ENCODE results near the gene FGF14.
A peak's percentile ranks its signal among the peaks of the same experiment; 100 is the strongest.

FGF14 gene

DNA sequence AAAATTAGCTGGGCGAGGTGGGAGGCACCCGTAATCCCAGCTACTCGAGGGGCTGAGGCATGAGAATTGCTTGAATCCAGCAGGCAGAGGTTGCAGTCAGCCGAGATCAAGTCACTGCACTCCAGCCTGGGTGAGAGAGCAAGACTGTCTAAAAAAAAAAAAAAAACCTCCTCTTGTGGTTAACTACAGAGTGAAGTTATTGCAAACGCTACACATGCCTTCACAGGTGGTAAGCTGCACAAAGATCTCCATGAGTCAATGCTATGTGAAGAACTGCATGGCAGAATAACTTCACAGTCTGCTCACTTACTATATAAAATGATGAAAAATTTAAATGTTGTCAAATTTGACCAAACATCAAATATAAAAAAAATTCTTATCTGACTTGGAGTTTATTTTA, 436.8 kb downstream of the FGF14 start:
- peak; percentile 75 for DNase-seq

DNA sequence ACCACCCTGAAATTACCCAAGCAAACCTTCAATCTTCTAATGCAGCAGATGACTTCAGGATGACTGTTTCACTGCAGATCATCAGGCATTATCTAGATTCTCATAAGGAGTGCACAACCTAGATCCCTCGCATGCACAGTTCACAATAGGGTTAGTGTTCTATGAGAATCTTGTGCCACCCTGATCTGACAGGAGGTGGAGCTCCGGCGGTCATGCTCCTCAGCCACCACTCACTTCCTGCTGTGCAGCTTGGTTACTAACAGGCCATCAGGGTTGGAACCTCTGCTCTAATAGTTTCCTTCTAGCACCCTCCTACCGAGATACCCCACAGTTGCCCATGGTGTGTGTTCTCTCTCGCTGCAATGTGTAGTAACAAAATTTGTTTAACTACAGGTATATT, 442.8 kb downstream of the FGF14 start:
- DNase-seq: no peak

DNA sequence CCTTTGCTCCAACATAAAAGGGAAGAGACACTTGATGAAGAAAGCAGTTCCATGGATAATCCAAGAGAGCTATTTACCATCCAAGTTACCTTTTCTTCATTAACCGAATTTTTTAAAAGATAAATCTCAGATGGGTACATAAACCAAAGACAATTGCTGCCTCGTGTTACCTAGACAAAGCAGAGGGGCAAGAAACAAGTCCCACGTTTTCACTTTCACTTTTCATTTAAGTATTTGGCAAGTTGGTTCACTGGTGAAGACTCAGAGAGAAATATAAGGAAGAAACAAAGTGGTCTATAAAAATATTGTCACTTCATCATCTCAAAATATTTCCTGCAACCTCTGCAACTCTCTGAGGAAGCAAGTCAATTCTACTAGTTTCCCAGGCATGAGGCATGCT, 446.1 kb downstream of the FGF14 start:
- no peak for DNase-seq

DNA sequence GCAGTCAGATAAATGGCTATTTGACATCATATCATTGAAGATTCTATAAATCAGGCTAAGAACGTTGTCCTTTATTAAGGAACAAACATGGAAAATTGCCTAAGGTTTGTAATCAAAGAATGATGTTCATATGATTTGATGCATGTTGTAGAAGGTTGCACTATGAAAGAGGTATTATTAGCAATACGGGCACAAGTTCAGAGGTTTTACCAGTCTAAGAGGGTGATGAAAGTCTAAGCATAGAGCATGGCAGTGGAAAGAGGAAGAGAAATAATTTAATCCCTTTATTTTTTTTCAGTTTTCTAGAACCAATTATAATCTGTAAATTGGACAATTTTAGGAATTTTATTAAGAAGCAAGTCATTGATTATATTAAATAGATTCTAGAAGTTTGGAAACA, 450.7 kb downstream of the FGF14 start:
- DNase-seq: no peak

DNA sequence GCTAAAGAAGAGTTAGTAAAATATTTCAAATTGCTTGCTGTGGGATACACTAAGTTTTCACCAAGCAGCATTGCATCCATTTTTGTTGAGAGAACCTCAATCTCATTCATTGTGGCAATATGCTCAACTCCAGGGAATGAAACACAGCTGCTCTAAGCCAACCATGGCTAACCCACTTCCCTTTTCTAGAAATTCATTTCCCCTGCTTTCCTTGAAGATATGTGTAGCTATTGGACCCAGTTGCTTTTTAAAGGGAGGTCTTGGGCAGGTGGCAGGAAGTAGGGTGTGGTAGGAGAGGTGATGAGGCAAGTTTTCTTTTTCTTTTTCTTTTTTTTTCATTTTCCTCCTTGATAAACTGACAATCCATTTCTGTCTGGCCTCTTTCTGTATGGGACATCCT, 452.2 kb downstream of the FGF14 start:
- no peak for DNase-seq

DNA sequence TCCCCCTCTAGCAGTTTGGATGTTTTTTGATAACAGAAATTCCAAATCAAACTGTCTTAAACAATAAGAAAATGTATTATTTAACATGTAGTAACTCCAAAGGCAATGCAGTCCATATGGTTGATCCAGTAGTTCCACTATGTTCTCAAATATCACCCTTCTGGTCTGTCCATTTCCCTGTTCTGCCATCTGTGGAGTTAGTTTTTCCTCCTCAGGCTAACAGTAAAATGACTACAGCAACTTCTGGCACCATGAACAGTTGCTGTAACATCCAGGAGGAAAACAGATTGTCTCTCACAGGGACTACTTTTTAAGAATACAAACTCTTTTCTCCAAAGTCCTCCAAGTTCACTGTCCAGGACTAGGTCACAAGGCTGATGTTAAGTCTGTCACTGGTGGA, 455.4 kb downstream of the FGF14 start:
- no peak for DNase-seq

DNA sequence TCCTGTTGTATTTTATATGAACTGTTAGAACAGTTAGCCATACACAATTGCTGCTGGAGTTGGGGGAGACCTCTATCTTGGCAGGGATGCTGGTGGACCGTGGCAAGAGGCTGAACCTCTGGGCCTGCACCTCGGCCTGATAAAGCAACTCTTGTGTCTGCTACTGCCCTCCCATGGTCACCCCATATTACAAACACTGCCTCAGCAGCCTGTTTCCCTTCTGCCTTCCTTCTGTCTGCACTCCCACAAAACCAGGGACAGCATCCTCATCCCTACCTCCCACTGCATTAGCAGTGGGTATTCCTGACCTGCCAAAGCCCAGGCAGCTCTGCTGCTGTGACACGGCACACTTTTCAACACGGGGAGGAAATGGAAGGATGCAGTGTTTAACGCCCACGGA, 456.4 kb downstream of the FGF14 start:
- DNase-seq: no peak

DNA sequence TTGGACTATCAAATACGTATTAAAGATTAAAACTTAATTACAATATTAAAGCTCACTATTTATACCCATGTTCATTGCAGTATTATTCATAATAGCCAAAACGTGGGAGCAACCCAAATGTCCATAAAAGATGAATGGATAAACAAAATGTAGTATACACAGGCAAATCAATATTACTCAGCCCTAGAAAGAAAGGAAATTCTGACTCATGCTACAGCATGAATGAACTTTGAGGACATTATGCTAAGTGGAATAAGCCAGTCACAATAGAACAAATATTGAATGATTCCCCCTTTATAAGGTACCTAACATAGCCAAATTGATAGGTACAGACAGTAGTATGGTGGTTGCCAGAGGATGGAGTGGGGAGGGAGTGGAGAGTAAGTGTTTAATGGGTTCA, 457.3 kb downstream of the FGF14 start:
- DNase-seq: no peak

DNA sequence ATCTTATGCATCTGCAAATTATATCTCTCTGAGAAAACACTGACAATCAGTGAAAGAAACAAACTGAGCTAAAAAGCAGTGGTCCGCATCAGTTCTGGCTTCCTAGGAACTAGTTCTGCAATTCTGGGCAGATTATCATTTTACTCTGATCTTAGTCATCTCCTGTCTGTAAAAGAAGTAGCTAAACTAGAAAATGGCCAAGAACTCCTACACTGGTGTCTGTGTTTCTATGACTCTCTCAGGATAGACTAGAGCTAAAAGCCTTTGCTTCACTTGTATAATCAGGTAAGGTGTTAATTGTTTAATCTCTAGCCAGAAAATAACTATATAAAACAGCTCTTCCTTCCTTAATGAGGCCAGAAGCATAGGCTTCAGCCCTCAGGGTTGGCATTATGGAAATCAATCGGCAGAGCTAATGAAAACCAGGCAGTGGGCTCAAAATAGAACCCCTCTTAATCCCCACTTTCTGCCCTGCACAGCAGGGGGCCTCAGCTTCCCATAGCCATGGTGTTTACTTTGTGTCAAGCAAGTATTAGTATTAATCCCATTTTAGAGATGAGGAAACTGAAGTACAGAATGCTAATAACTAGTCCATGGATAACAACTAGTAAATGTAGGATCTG, 459.2 kb downstream of the FGF14 start:
- no peak for DNase-seq

DNA sequence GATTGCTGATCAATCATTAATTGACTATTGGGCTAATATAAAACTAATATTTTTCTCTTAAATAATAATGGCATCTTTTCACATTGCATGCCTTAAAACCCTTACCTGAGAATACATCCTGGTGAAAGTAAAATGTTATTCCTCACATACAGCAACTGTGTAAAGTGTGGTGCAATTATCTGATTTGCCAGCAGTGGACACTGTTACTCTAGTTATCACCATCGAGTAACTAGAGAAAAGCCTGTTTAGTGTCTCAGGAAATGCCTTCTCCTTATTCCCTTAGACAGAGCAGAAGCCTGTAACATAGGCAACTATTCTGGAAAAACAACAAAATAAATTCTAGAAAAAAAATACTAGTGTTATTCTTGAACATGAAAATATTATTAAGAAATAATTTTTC, 459.8 kb downstream of the FGF14 start:
- DNase-seq: peak; percentile 56

DNA sequence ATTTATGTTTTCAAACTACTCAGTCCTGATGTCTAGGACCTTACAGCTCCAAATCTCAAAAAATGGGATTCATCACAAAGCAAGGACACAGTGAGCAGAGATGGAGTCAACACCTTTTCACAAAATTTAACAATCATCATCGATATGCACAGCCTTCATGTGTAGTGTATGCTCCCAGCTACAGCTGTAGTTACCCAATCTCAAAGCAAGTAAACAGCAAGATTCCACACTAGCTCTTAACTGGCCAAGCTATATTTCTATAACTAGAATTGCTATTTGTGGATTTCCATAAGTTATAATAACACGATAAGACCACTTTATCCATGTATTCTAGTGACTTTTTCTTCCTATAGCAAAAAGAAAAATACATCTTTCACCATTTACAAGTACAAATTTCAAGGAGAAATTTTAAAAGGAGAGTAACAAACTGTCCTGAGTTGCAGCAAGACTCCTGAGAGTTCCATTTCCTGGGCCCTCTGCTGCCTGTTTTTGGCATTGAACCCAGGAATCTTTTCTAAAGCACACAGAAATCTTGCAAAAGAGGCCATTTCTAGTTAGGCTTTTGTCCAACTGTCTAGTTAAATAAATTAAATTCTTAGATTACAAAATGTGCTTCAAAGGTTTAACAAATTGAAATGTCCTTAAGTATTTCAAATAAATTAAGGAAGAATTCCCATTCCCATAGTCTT, 460.6 kb downstream of the FGF14 start:
- no peak for DNase-seq

DNA sequence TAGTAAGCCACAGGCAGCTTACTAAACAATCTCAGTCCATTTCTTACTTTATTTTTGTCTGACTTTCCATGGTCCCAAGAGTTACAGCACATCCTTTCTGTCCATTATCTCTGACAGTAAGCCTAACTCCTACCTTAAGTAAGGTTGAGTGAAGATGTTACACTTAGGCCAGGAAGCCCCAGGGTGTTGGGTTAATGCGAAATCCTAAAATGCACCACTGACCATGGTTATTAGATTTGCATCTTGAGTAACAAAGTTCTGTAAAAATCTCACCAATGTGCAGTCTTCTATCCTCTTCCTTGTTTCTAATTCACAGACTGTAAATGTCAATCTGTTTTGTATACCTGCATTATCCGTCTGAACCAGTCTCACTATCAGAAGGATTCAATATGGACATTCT, 462.5 kb downstream of the FGF14 start:
- DNase-seq: no peak

DNA sequence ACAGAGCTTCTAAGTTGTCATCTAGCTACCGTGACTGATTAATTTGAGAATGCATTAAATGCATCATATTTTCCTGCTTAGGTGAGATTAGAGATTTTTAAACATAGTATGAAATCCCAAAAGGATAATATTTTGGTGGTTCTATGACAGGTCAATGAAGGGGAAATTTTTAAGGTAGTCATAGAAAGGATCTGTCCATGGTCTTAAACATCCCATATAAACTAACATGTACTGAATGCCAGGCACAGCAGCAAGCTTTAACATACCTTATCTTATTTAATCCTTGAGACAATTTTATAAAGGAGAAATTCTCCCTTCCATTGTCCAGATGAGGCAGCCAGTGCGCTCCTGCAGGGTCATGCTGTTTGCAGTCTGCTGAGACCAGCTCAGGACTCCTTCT, 466.0 kb downstream of the FGF14 start:
- DNase-seq: no peak

DNA sequence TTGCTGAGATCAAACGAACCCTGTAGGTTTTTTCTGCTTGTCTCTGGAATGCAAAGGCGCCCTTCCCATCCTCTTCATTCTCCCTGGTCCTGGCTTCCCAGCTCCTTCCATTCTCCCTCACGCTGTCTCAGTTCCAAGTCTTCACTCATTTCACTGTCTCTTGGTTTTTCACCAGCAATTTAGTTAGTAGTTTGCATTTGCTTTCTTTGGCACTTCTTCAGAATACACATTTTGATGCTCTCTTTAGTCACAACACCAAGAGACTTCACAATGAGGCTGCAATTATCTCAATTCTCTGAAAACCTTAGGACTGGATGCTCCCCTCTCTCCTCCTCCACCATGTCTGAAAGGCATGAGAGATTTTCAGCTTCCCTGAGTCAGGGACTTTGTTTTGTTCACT, 470.7 kb downstream of the FGF14 start:
- no peak for DNase-seq

DNA sequence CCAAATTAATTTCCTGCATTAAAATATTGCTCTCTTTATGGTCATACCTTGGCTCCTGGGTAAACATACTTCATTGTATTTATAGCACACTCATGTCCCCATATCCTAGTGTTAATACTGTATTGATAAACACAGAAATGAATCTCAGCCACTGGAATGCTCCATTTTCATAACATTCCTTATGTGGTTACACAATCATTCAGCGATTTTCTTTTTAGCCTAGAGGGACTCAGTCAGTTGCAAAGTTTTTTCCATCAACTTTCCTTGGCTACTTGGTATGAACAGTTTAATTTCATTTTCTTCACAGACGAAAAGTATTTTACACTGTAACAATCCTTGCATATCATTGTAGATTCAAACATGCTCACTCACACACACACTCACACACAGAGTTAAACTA, 471.5 kb downstream of the FGF14 start:
- DNase-seq: no peak

DNA sequence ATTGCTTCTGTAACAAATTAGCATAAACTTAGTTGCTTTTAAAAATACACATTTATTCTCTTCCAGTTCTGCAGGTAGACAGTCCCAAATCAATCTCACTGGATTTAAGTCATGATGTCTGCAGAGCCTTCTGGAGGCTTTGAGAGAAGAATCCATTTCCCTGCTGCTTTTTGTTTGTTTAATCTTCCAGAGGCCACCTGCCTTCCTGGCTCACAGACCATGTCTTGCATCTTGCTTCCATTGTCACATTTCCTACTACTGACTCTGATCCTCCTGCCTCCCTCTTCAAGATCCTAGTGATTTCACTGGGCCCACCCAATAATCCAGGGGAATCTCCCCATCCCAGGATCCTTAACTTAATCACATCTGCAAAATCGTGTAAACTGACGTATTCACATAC, 476.1 kb downstream of the FGF14 start:
- DNase-seq: no peak

DNA sequence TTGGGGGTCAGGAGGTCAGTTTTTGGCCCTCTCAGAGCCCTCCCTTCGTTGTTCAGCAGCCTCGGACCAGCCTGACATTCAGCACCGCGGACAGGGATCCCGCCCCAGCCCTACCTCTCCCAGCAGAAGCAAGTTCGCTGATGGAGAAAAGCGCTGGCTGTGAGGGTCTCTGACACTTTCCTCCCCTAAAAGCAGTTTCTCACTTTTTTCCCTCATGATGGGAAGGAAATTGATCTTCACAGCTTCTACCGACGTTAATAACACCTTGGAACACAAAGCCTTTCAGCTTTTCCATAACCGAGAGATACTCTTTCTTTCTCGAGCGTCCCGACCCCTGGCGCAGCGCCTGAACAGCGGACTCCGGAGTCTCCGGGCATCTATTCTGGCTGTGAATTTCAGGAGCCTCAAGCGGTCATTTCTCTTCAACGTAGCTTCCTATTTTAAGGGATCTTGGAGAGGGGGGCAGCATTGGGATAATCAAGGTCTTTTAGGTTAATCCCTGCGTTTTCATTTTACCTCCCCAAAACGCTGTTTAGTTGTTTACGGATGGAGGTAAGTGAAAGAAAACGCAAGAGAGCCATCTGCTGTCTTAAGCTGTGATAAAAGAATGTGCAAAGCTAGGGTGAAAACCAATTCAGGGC, 482.2 kb downstream of the FGF14 start:
- DNase-seq: peak; percentile 23

DNA sequence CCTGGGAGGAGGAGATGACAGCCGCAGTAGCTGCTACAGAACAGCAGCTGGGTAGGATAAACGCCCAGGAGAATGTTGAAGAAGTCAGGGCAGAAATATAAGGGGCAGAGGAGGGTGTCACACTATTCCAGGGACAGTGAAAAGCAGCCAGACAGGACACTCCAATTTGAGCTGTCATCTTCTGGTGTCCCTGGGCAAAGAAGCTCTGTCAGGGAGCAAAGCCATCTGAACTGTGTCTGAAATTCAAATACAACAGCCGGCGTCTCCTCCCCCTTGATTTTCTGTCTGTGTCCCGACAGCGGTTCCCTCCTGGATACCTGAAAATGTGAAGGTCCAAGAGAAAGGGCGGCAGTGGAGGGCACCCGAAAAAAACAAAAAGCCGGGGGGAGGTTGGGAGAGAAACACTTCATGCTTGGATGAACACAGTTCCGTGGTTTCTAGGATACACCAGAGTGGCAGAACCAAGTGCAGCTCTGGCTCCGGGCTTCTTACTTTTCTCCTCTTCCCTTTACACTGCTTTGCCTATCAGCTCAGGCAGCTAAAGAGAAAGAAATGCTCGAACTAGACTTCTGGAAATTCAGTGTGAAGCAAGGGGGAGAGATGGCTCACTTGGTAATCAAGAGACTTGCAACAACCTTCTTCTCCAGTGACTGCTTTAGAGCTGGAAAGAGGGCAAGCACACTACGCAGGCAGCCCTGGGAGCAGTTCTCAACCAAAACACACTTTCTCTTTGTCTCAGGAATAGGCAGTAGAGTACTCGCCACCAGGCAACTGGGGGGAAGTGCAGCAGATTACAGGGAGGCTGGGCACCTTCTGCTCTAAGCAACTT, 483.8 kb downstream of the FGF14 start:
- DNase-seq: no peak

DNA sequence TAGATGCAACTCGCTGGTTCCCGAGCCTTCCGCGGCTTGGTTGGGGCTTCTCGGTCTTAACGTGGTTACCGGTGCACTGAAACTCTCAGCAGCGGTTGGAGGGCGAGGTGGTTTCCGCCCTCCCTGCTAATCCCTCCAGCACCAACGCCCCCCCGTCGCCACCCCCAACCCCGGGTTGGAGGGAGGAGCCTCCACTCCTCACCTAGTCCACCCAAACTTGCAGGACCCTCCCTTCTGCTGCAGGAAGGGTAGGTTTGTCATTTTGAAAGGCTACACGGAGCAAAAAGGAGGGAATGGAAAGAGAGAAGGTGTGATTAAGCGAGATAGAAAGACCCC, 484.4 kb downstream of the FGF14 start:
- DNase-seq: no peak

DNA sequence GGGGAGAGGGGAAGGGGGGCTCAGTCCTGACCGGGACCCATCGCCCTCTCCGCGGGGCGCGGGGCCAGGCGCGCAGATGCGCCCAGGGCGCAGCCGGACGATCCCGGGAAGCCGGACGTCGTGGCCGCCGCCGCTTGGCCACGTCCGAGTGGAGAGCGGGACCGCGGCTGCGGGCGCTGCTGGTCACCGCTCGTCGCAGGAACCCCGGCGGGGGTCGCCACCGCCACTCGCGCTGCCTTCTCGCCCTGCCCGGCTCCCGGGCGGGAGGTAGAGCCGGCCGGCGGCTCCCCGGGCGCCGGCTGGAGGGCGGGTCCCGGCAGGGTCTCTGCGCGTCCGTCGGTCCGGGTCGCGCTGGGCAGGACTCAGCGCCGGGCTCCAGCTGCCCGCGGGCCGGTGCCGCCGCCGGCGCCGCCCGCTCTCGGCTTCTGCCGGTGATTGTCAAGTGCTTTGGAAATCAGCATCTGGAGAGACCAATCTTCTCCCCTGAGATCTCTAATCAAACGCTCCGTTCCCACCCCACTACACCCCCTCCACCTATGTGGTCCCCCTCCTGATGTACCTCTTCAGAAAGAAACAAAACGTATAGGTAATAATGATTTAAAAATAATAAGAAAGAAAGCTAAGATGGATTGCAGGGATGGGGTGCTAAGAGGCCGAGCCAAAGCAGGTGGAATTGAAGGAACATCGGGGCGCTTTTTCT, 484.9 kb downstream of the FGF14 start:
- no peak for DNase-seq

DNA sequence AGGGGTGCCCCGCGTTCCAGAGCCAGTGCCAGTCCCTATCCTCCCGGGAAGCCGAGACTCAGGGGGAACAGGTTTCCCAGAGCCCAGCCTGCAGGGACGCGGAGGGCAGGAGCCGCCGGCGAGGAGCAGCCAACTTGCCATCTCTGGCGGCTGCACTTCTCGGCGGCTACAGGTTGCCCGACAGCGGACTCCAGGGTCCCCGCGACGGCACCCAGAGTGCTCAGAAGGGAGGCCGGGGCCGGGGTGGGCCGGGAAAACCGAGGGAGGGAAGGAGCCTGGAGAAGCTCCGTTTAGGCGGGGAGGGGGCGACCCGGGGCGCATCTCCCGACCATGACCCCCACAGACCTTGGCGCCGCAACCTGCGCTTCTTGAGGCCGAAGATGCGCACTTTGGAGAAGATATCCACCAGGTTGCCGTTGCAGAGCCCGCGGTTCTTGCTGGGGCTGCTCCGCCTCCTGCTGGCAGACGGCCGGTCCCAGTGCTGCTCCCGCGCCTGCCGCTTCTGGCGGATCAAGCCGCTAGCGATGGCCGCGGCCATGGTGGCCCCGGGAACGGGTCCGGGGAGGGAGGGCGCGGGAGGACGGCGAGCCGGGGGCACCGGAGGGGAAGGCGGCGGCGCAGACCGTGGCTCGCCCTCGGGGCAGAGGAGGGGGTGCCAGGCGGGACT, 485.6 kb downstream of the FGF14 start:
- no peak for DNase-seq

DNA sequence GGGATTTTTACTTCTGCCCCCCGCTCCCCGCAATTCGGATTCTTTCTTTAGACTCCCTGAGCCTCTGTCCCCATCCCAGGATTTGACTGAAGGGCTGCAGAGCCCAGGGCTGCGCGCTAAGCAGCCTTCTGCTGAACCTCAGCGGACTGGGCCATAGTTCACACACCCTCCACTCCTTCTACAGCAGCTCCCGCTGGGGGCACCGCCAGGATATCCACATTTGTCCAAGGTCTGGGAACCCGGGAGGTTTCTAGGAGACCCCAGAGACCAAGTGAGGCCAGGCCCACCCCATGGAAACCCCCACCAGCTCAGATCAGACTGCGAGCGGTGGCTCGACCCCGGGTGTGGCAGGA, 486.1 kb downstream of the FGF14 start:
- DNase-seq: no peak

DNA sequence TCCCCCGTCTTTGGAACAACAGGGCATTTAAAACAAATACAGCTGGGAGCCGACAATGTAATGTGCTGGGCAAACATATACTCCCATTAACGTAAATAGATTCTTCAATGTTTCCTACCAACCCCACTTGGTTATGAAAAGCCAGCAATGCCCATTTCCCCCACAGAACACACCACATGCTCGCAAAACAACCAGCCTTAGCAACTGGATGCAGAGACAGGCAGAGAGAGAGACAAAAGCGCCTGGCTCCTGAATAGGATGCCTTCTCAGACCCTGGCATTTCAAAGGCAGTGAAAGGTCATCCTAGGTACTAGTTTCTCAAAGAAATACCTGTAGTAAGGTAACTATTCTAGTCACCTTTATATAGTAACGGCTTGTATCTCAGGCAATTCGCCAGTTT, 486.5 kb downstream of the FGF14 start:
- DNase-seq: no peak

All from kidney glomerular epithelial cell (primary cell).